Right ventricle myocardium superior (tissue), 1 donor: ENCODE data around the gene COL1A2. TPM values are rescaled to one million over a fixed set of nuclear protein-coding genes. Genes with fewer than 3 reads are reported as not detected.
A peak's percentile ranks its signal among the peaks of the same experiment; 100 is the strongest.

Source experiments
- ATAC-seq: fragments of 200-7000 bp; cut with Tn5 transposase; one replicate; pipeline ENCODE4 v1.9.1; 2020; ENCODE audit warnings: mild to moderate bottlenecking; ENCODE audit not compliant: poor library complexity
- DNase-seq: peaks from one replicate; pipeline ENCODE4 v3.0.0-alpha.2; 2020
- intact Hi-C: fragments of 100-400 bp; cut with DNase I; formaldehyde crosslinking; loops from one replicate; pipeline ENCODE4 v1.11.2; 2022
- total RNA-seq: library from RNA; stranded (reverse); fragmentation: NEBNext Ultra II Directional; extraction: Animal tissue kit (Norgen Biotek cat#: 25700); gene quantifications from one replicate; pipeline ENCODE4 v1.2.1, GENCODE V29; 2021
- donor health status: DM: no; HTN: yes; CAD: no; lungs with severe emphysema.

The COL1A2 gene
- total RNA-seq, 1 donor from 2014 or later: 62.9 TPM

DNA sequence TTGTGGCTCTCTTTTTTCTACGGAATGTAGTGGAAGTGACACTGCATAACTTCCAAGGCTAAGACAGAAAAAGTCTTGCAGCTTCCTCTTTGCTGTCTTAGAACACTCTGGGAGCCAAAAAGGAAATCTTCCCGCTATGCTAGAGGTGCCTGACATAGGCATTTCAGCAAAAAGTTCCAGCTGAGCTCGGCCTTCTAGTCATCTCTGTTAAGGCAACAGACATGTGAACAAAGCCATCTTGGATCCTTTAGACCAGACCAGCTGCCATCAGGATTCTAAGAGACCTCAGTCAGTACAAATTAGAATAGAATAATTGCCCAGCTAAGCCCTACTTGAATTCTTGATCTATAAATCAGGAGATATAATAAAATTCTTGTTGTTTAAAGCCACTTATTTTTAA, 16.3 kb upstream of the COL1A2 start:
- ATAC-seq: no peak
- intact Hi-C loops: no loop called here
- no peak for DNase-seq

DNA sequence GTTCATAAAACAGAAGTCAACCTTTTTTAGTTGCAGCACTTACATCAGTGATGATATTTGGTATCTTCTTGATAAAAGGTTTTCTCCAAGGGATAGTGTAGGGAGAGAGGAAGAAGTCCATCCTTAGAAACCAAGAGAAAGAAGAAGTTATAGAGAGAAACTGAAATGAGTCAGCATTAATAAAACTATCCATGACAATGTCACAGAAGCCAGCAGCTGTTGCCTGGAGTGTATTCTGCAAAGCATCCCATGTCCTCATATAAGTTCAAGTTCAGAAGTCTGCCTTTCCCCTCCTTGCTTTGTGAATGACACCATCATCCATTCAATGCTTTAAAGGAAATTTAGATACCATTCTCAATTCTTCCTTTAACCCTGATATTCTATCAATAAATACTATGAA, 14.4 kb upstream of the COL1A2 start:
- intact Hi-C loops: no loop called here
- no peak for DNase-seq
- ATAC-seq: no peak

DNA sequence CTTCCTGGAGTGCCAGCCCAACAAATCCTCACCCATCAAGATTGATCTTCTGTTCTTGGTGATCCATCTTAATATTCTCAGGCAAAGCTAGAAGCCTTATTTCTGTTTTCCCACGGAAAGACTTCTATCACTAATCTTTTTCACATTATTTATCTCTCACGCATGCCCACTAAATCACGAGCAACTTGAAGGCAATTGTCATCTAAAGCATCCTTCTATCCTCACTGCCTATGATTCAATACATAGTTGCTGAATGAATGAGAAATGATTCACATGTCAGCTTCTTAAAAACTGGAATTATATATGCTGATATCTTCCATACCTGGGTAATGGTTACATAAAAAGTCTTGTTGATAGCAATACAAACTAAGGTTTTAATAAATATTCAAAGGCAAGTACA, 12.6 kb upstream of the COL1A2 start:
- intact Hi-C loops: no loop called here
- DNase-seq (no peak), ATAC-seq (no peak)

GRCh38 chr7:94382746-94383145, 11.9 kb upstream of the COL1A2 start:
- DNase-seq (no peak), ATAC-seq (no peak)
- intact Hi-C loops: no loop called here

DNA sequence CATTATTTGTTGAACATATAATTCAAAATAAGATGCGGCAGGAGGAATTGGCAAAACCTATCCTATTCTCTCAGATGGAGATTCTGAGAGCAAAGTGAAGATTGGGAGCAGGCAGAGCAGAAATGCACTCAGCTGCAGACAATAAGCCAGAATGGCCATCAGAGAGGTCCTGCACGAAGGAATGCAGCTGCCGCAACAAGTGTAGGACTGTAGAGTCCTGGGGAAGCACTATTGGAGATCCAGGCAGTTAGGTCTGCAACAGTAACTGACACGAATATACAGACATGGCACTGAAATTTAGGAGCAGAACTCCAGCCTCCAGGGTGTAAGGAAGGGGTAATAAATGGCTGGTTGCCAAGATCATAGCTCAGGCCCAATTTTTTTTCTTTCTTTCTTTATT, 10.4 kb upstream of the COL1A2 start:
- ATAC-seq: no peak
- no peak for DNase-seq
- intact Hi-C loops: no loop called here

GRCh38 chr7:94386416-94386815, 8.3 kb upstream of the COL1A2 start:
- intact Hi-C loops: no loop called here
- ATAC-seq (no peak), DNase-seq (no peak)

- no peak for ATAC-seq
- intact Hi-C loops: no loop called here
- no peak for DNase-seq
Measured at GRCh38 chr7:94388540-94388939, 6.2 kb upstream of the COL1A2 start.

DNA sequence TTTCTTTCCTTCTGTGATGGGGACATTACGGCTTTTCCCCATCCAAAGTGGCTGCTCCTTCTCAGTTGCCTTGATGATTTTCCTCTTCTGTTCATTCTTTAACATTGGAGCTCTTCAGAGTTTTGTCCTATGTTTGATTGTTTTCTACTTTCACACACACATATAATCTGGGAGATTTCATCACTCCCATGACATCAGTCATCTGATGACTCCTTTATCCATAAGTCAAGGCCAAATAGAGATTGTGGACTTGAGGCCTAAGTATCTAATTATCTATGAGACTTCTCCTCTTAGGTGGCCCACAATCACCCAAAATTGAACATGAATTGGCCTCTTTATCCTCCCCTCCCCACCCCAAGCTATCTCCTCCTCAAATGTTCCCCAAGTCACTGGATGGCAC, 5.3 kb upstream of the COL1A2 start:
- intact Hi-C loops: no loop called here
- no peak for DNase-seq
- ATAC-seq: no peak

DNA sequence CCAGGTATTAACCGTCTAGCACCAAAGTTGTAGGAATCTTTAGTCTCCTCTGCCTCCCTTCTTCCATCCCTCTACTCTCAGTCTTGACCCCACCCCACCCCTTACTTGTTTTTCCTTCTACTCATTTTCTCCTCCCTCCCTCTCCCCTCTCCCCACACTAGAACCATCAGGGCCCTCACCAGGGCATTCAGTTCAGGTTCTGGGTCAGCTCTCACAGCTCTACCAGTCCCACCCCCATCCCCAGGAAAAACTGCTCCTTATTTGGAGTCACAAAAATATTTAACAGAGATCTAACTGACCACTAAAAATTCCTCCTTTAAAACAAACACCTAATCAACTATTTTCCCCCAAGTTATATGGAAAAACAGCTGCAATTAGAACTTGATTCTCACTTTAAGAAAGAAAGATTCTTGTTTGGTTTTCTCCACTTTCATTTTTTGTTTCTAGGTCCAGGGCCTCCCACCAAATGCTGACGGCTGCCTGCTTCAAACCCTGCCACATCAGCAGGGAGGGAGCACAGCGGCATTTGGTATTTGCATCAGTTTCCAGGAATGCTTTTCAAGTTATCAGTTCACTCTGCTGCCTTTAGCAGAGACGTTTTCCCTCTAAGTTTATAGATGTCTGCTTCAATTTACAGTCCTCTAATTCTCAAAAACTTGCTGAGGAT, 2.8 kb upstream of the COL1A2 start:
- intact Hi-C loops: no loop called here
- DNase-seq (peak; percentile 55), ATAC-seq (no peak)

GRCh38 chr7:94392393-94392786, 2.3 kb upstream of the COL1A2 start:
- no peak for DNase-seq
- ATAC-seq: no peak
- intact Hi-C loops: no loop called here

DNA sequence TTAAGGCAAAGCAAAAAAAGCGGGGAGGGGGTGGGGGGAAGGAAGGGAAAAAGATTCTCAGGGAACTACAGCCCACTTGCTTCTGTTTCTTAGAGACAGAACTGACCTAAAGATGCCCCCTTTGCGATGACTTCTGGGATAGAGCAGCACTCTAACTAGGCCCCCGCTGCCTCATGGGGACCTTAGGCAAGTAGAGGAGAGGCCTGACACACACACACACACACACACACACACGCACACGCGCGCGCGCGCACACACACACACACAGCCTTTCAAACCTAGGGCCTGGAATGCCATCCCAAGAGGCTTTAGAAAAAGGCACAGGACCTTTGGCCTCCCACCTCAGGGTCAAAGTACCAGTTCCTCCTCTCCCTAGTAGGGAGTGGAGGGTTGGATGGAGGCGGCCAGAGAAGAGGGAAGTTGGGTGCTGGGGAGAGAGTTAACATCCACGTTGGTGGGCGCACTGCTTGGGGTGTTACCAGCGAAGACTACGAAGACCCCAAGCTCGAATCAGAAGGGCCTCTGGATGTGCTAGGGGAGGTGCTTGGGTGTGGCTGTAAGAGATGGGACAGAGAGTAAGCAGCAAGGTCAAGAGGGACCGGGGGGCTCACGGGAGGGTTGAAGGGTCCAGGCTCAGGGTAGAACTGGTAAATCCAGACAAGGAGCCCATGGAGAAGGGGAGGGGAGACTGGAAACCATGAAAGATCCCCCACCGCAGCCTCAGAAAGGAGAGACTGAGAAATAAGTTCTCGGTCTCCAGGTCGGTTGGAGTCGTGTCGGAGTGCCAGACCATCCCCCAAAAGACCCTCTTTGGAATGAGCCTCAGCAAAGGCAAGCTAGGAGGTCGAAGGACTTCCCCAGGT, 1.2 kb upstream of the COL1A2 start:
- DNase-seq (peak; percentile 47), ATAC-seq (no peak)
- intact Hi-C loops: no loop called here

DNA sequence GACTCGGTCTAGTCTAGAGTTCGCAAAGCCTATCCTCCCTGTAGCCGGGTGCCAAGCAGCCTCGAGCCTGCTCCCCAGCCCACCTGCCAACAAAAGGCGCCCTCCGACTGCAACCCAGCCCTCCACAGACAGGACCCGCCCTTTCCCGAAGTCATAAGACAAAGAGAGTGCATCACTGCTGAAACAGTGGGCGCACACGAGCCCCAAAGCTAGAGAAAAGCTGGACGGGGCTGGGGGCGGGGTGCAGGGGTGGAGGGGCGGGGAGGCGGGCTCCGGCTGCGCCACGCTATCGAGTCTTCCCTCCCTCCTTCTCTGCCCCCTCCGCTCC, 622 bp upstream of the COL1A2 start:
- ATAC-seq (no peak), DNase-seq (no peak)
- intact Hi-C loops: no loop called here

GRCh38 chr7:94395141-94396036, 694 bp downstream of the COL1A2 start:
- intact Hi-C loops: no loop called here
- DNase-seq: no peak

GRCh38 chr7:94396037-94396431, 1.3 kb downstream of the COL1A2 start:
- intact Hi-C loops: no loop called here
- ATAC-seq (peak; percentile 48), DNase-seq (no peak)

More at GRCh38 chr7:94395141-94396036, 694 bp downstream of the COL1A2 start:
- peak; percentile 80 for ATAC-seq

GRCh38 chr7:94396596-94396995, 1.9 kb downstream of the COL1A2 start:
- no peak for DNase-seq
- intact Hi-C loops: no loop called here
- no peak for ATAC-seq

- no peak for DNase-seq
- no peak for ATAC-seq
- intact Hi-C loops: no loop called here
Measured at GRCh38 chr7:94397722-94398121, 3.0 kb downstream of the COL1A2 start.

- no peak for DNase-seq
- intact Hi-C loops: no loop called here
- no peak for ATAC-seq
Measured at GRCh38 chr7:94398841-94399240, 4.1 kb downstream of the COL1A2 start.

DNA sequence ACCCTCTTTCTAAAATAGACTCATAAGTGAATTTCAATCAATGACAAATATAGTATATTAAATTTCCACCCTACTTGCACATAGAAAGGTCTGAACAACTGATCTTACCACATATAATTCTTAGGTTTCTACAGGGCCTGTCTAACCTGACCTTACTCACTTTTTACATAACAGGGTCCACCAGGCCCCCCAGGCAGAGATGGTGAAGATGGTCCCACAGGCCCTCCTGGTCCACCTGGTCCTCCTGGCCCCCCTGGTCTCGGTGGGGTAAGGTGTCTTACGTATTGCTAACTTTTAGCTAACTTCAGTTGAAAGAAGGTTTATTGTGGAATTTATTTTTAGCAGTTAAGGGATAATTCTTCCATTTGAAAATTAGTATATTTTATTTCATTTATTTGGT, 5.3 kb downstream of the COL1A2 start:
- intact Hi-C loops: no loop called here
- ATAC-seq (no peak), DNase-seq (no peak)

- DNase-seq: no peak
- intact Hi-C loops: no loop called here
- ATAC-seq: no peak
Measured at GRCh38 chr7:94400643-94401427, 6.1 kb downstream of the COL1A2 start.
